Type B pancreatic cell (in vitro differentiated cells): ENCODE data around the gene SENP3. TPM values are rescaled to one million over a fixed set of nuclear protein-coding genes. Genes with fewer than 3 reads are reported as not detected.

Experiments used
- DNase-seq: peaks from one replicate; pipeline ENCODE4 v3.0.0; 2021; ENCODE audit warnings: mixed read lengths; ENCODE audit not compliant: unreplicated experiment; ENCODE audit errors: extremely low spot score
- H3K27ac Mint-ChIP-seq: 2 replicates; pipeline ENCODE4 v1.8.0; 2021; ENCODE audit warnings: mild to moderate bottlenecking, mixed read lengths
- H3K27me3 Mint-ChIP-seq: 2 replicates; pipeline ENCODE4 v1.8.0; 2021; ENCODE audit warnings: mixed read lengths
- H3K36me3 Mint-ChIP-seq: 2 replicates; pipeline ENCODE4 v1.8.0; 2021; ENCODE audit warnings: mixed read lengths
- H3K4me1 Mint-ChIP-seq: one replicate; pipeline ENCODE4 v1.8.0; 2021; ENCODE audit warnings: mixed read lengths; ENCODE audit not compliant: unreplicated experiment
- H3K4me3 Mint-ChIP-seq: 2 replicates; pipeline ENCODE4 v1.8.0; 2021; ENCODE audit warnings: mild to moderate bottlenecking, mixed read lengths
- H3K9me3 Mint-ChIP-seq: 2 replicates; pipeline ENCODE4 v1.8.0; 2021; ENCODE audit warnings: mixed read lengths
- CTCF ChIP-seq: fragments of 200-600 bp; sonication (generic); conservative IDR thresholded peaks from 2 replicates; pipeline ENCODE4 v1.5.0; 2021; ENCODE audit warnings: antibody characterized with exemption, mild to moderate bottlenecking
- total RNA-seq: library from RNA; stranded (reverse); gene quantifications from 2 replicates; pipeline ENCODE4 v1.2.1, GENCODE V29; 2021; ENCODE audit warnings: low replicate concordance

SENP3 gene
- total RNA-seq, 1 donor from 2014 or later: 52.7 TPM

GRCh38 chr17:7579834-7580603 lies 18.3 kb downstream of the SENP3 start:
- Mint-ChIP-seq H3K27me3 (no peaks in the 10 kb centered on the region), H3K4me1 (peaks cover 67% of the 10 kb centered on the region), H3K27ac (peak overlapping the region; percentile 100), H3K9me3 (no peaks in the 10 kb centered on the region), H3K4me3 (peak overlapping the region; percentile 71), H3K36me3 (peaks cover 39% of the 10 kb centered on the region)
- no peak for TF ChIP-seq CTCF
- no peak for DNase-seq

GRCh38 chr17:7580604-7581575 lies 19.2 kb downstream of the SENP3 start:
- Mint-ChIP-seq H3K9me3 (no peaks in the 10 kb centered on the region), H3K27ac (peak overlapping the region; percentile 100), H3K4me3 (peak overlapping the region; percentile 57), H3K27me3 (no peaks in the 10 kb centered on the region), H3K4me1 (peaks cover 64% of the 10 kb centered on the region), H3K36me3 (peaks cover 34% of the 10 kb centered on the region)
- TF ChIP-seq CTCF: no peak
- no peak for DNase-seq

GRCh38 chr17:7582396-7583252 lies 20.9 kb downstream of the SENP3 start:
- no peak for DNase-seq
- Mint-ChIP-seq H3K4me3 (peak overlapping the region; percentile 69), H3K36me3 (peaks cover 25% of the 10 kb centered on the region), H3K9me3 (no peaks in the 10 kb centered on the region), H3K27ac (peak overlapping the region; percentile 100), H3K27me3 (no peaks in the 10 kb centered on the region), H3K4me1 (peaks cover 59% of the 10 kb centered on the region)
- no peak for TF ChIP-seq CTCF

- Mint-ChIP-seq H3K4me3 (peak within 1 kb of the TSS; percentile 99), H3K27me3 (no peaks in the 10 kb centered on the region), H3K4me1 (peaks cover 52% of the 10 kb centered on the region), H3K36me3 (peaks cover 19% of the 10 kb centered on the region), H3K27ac (peak within 1 kb of the TSS; percentile 100), H3K9me3 (no peaks in the 10 kb centered on the region)
- DNase-seq: peak; percentile 98
- peak; percentile 10 for TF ChIP-seq CTCF
Observed at GRCh38 chr17:7583253-7584109, 21.8 kb downstream of the SENP3 start, which contains the start of gene MPDU1. Gene MPDU1, plus strand, starts transcription at chr17:7583852. Its CDS starts 11 bp downstream, at chr17:7583863.
